Cardiac fibroblast (primary cell): ENCODE data around the gene GAL3ST3.

Experiments used
- DNase-seq, 2 donors: peaks; one replicate each; pipeline versions ENCODE4 v3.0.0 to v3.0.0-alpha.2; 2010; ENCODE audit warnings: low read depth in 2 of 2
- H3K4me3 ChIP-seq, 2 donors: replicated peaks in 1 of 2; 1 replicate in 1 of 2; 2 replicates in 1 of 2; pipeline ENCODE4 v1.5.1; 2011; ENCODE audit warnings: low read depth in 2 of 2, low read length in 2 of 2, mild to moderate bottlenecking in 2 of 2, moderate library complexity in 1 of 2
- TF ChIP-seq, protein P1 (sequence below): IDR thresholded peaks from one replicate; pipeline ENCODE4 v1.5.1; 2011; ENCODE audit warnings: low read depth, mild to moderate bottlenecking, low read length, inconsistent platforms

GAL3ST3 gene

DNA sequence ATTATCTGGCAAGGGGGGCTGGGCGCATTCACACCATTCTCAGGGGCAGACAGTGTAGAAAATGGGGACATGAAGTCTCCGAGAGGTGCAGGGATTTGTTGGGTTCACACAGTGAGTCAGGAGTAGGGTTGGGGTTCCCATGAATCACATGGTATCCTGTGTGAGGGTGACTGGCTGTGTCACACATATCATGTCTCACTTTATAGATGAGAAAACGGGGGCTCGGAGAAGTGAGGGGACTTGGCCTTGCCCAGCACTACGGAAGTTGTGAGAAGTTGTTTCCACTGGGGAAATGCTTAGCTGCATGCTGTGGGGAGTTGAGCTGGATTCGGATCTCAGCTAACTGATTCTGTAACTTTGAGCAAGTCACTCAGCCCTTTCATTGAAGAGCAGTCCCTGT, 4.2 kb downstream of the GAL3ST3 start:
- TF ChIP-seq, protein P1, sequence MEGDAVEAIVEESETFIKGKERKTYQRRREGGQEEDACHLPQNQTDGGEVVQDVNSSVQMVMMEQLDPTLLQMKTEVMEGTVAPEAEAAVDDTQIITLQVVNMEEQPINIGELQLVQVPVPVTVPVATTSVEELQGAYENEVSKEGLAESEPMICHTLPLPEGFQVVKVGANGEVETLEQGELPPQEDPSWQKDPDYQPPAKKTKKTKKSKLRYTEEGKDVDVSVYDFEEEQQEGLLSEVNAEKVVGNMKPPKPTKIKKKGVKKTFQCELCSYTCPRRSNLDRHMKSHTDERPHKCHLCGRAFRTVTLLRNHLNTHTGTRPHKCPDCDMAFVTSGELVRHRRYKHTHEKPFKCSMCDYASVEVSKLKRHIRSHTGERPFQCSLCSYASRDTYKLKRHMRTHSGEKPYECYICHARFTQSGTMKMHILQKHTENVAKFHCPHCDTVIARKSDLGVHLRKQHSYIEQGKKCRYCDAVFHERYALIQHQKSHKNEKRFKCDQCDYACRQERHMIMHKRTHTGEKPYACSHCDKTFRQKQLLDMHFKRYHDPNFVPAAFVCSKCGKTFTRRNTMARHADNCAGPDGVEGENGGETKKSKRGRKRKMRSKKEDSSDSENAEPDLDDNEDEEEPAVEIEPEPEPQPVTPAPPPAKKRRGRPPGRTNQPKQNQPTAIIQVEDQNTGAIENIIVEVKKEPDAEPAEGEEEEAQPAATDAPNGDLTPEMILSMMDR: no peak
- no peak for DNase-seq
- H3K4me3 ChIP-seq: no peak overlapping the region

DNA sequence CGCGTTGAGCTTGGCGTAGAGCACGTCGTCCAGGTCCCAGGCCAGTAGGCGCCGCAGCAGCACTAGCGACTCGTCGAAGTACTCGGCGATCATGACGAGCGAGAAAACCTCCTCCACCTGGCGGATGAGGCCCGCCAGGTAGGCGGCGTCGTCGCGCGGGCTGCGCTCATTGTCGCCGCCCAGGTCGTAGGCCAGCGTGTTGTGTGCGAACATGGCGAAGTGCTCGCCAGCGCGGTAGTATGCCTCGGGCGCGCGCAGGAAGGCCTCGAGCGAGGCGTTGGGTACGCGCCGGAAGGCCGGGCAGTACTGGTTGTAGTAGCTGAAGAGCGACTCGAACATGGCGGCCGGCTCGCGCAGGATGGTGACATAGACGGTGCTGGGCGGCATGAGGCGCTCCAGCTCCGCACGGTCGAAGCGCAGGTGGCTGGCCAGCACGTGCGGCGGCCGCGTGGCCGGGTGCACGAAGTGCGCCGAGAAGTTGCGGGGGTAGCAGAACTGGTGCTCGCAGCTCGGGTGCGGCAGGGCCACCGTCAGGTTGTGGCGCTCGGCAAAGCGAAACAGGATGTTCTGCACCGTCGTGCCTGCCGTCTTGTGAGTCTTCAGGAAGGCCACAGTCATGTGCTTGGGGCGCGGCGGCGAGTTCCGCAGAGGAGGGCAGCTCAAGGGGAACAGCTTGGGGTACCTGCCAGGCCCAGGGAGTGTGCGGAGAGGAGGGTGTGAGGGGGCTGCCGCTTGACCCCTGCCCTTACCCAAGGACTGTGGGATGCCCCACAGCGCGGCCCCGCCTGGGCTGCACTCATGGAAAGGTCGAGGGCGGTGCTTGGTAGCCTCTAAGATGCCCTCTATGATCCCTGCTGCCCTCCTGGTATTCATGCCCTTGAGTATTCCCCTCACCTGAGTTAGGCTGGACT, 5.7 kb downstream of the GAL3ST3 start:
- H3K4me3 ChIP-seq: no peak overlapping the region
- TF ChIP-seq, protein P1: no peak
- no peak for DNase-seq

DNA sequence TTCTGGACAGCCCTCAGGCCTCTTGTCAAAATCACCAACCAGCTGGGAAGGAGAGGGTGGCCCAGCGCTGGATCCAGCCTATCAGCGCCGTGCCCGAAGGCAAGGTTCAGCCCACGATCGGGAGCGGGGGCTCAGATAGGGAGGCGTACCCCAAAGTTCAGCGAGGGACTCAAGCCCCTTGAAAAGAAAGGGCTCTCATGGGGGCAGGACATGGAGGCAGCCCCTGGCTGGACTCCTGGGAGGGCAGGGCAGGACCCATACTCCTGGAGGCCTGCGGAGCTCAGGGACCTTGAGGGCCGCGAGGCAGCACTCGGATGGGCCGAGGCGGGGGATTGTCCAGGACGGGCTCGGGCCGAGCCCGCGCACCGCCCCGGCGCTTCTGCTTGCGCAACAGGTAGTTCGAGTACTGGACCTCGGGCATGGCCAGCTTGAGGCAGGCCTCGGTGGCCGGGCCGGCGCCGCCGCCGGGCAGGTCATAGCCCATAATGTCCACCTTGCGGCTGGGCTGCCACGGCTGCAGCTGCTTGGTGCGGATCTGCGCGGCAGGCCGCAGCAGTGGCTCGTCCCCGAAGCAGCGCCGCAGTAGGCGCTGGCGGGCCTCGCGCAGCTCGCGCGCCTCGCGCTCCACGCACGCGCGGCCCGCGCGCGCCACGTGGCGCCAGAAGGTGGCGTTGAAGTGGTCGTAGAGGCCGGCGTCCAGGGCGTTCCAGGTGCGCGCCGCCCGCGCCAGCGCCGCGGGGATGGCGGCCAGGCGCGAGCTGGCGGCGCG, 6.5 kb downstream of the GAL3ST3 start:
- DNase-seq: no peak
- TF ChIP-seq, protein P1: no peak
- no peak overlapping the region for H3K4me3 ChIP-seq

DNA sequence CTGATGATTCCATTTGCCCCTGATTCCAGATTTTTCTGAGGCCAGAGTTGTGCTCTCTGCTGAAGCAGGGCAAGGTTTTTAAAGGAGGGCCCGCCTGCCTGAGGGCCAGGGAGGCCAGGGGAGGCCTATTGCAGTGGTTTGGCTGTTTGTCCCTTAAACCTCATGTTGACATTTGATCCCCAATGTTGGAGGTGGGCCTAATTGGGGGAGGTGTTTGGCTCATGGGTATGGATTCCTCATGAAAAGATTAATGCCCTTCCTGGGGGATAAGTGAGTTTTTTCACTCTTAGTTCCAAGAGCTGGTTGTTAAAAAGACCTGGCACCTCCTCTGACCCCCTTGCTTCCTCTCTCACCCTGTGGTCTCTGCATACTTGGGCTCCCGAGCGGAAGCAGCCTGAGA, 9.2 kb downstream of the GAL3ST3 start:
- peak in 1 of 2 donors; percentile 20 for DNase-seq
- no peak overlapping the region for H3K4me3 ChIP-seq
- TF ChIP-seq, protein P1: no peak

DNA sequence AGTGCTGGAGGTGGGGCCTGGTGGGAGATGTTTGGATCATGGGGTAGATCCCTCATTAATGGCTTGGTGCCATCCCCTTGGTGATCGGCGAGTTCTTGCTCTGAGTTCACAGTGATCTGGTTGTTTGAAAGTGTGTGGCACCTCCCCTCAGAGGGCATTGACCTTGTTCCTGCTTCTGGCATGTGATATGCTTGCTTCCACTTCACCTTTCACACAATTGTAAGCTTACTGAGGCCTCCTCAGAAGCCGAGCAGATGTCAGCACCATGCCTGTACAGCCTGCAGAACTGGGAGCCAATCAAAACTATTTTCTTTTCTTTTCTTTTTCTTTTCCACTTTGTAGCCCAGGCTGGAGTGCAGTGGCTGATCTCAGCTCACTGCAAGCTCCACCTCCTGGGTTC, 11.6 kb downstream of the GAL3ST3 start:
- no peak for DNase-seq
- H3K4me3 ChIP-seq: no peak overlapping the region
- TF ChIP-seq, protein P1: no peak

DNA sequence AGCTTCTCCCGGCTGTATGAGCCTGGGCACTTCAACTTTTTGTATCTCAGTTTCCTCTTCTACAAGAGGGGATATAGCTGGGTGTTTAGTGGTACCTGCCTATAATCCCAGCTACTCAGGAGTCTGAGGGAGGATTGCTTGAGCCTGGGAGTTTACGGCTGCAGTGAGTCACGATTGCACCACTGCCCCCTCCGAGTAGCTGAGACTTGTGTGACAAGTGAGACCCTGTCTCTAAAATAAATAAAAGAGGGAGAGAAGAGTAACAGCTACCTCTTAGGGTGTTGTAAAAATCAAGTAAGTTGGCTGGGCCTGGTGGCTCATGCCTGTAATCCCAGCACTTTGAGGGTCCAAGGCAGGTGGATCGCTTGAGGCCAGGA, 12.6 kb downstream of the GAL3ST3 start:
- no peak for DNase-seq
- TF ChIP-seq, protein P1: no peak
- no peak overlapping the region for H3K4me3 ChIP-seq
